ENCODE results near the gene OR2C3. TPM values are rescaled to one million over a fixed set of nuclear protein-coding genes. Genes with fewer than 3 reads are reported as not detected.

OR2C3 gene
- total and polyA plus RNA-seq, 2 experiments from 2014 or later, result not detected

DNA sequence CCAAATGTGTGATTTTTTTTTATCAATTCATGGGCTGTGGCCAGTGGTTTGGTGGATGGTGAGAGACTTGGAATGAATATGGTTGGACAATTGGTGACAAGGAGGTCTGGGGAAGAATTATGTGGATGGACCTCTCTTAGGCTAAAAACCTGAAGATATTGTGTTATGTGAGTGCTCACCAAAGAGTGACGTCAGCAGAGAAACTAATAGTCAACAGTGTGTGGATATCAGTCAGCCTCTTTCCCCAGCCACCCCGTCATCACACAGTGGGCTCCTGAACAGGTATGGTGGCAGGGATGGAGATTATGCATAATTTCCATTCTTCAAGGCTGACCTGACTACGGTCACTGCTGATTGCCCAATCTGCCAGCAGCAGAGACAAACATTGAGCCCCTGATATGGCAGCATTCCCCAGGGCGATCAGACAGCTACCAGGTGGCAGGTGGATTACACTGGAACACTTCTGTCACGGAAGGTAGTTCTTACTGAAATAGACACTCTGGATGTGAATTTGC is 42.8 kb upstream of the OR2C3 start:
- no peak for ATAC-seq
- H3K4me2 ChIP-seq, result no peak overlapping the region
- TF ChIP-seq ZNF331 (CRISPR knock-in tag; IDR thresholded peaks at IDR 0.05; ENCODE audit: low read depth), result no peak
- TF ChIP-seq, protein P1, sequence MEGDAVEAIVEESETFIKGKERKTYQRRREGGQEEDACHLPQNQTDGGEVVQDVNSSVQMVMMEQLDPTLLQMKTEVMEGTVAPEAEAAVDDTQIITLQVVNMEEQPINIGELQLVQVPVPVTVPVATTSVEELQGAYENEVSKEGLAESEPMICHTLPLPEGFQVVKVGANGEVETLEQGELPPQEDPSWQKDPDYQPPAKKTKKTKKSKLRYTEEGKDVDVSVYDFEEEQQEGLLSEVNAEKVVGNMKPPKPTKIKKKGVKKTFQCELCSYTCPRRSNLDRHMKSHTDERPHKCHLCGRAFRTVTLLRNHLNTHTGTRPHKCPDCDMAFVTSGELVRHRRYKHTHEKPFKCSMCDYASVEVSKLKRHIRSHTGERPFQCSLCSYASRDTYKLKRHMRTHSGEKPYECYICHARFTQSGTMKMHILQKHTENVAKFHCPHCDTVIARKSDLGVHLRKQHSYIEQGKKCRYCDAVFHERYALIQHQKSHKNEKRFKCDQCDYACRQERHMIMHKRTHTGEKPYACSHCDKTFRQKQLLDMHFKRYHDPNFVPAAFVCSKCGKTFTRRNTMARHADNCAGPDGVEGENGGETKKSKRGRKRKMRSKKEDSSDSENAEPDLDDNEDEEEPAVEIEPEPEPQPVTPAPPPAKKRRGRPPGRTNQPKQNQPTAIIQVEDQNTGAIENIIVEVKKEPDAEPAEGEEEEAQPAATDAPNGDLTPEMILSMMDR (conservative IDR thresholded peaks at IDR 0.05; ENCODE audit: low read depth in 2 of 2), result no peak
- TF ChIP-seq, protein P2, sequence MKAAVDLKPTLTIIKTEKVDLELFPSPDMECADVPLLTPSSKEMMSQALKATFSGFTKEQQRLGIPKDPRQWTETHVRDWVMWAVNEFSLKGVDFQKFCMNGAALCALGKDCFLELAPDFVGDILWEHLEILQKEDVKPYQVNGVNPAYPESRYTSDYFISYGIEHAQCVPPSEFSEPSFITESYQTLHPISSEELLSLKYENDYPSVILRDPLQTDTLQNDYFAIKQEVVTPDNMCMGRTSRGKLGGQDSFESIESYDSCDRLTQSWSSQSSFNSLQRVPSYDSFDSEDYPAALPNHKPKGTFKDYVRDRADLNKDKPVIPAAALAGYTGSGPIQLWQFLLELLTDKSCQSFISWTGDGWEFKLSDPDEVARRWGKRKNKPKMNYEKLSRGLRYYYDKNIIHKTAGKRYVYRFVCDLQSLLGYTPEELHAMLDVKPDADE (IDR thresholded peaks at IDR 0.05), result no peak

DNA sequence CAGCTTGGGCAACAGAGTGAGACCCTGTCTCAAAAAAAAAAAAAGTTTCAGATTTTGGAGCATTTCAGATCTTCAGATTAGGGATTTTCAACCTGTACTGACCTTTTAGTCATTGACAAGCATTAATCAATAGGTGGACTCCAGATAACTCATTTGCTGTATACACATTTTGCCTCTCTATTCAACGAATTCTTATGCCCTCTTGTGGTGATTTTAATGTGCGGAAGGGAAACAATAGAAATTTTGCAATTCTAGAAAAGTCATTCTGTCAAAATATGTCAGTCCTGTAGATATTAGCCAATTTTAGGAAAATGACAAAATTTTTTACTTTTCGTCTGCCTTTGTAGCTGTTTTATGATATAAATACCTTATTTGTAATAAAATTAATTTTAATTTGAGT is 40.3 kb upstream of the OR2C3 start:
- Histone ChIP-seq H3K27ac (ENCODE audit: low read depth) (no peak overlapping the region), H3K4me3 (no peak overlapping the region), H4K20me1 (replicated peaks; ENCODE audit: insufficient read depth) (no peaks in the 10 kb centered on the region), H3K36me3 (ENCODE audit: insufficient read depth) (no peaks in the 10 kb centered on the region), H3K79me2 (replicated peaks; ENCODE audit: insufficient read depth) (no peaks in the 10 kb centered on the region), H3F3A (replicated peaks; ENCODE audit: low read depth) (no peaks in the 10 kb centered on the region), H3K27me3 (ENCODE audit: insufficient read depth) (no peaks in the 10 kb centered on the region), H3K4me1 (ENCODE audit: insufficient read depth) (no peaks in the 10 kb centered on the region), H2AFZ (no peak overlapping the region), H3K9me2 (ENCODE audit: insufficient read depth) (peaks cover 12% of the 10 kb centered on the region; the same call in 1 of the 2 replicates), H3K4me2 (no peak overlapping the region)
- Mint-ChIP-seq H3K4me3 (no peak overlapping the region), H3K27ac (no peak overlapping the region), H3K9me3 (peaks cover 3% of the 10 kb centered on the region; the same call in 2 of the 3 replicates), H3K27me3 (ENCODE audit: insufficient read depth, low read depth, poor library complexity) (no peaks in the 10 kb centered on the region), H3K36me3 (ENCODE audit: low read depth) (no peaks in the 10 kb centered on the region; the same call in 2 of the 3 replicates), H3K4me1 (no peaks in the 10 kb centered on the region; the same call in 2 of the 3 replicates)
- ATAC-seq (no peak), DNase-seq (ENCODE audit: low spot score) (peak; percentile 46)
- TF ChIP-seq, protein P2 (IDR thresholded peaks at IDR 0.05), result no peak
- TF ChIP-seq, protein P3, sequence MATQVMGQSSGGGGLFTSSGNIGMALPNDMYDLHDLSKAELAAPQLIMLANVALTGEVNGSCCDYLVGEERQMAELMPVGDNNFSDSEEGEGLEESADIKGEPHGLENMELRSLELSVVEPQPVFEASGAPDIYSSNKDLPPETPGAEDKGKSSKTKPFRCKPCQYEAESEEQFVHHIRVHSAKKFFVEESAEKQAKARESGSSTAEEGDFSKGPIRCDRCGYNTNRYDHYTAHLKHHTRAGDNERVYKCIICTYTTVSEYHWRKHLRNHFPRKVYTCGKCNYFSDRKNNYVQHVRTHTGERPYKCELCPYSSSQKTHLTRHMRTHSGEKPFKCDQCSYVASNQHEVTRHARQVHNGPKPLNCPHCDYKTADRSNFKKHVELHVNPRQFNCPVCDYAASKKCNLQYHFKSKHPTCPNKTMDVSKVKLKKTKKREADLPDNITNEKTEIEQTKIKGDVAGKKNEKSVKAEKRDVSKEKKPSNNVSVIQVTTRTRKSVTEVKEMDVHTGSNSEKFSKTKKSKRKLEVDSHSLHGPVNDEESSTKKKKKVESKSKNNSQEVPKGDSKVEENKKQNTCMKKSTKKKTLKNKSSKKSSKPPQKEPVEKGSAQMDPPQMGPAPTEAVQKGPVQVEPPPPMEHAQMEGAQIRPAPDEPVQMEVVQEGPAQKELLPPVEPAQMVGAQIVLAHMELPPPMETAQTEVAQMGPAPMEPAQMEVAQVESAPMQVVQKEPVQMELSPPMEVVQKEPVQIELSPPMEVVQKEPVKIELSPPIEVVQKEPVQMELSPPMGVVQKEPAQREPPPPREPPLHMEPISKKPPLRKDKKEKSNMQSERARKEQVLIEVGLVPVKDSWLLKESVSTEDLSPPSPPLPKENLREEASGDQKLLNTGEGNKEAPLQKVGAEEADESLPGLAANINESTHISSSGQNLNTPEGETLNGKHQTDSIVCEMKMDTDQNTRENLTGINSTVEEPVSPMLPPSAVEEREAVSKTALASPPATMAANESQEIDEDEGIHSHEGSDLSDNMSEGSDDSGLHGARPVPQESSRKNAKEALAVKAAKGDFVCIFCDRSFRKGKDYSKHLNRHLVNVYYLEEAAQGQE (IDR thresholded peaks at IDR 0.05; ENCODE audit: unreplicated experiment), result no peak
- TF ChIP-seq ZNF114 (CRISPR knock-in tag; IDR thresholded peaks at IDR 0.05), result no peak
- TF ChIP-seq, protein P1 (conservative IDR thresholded peaks at IDR 0.05; ENCODE audit: low read depth in 2 of 2), result peak; percentile 60 to 69

More for the DNA sequence above, 42.8 kb upstream of the OR2C3 start:
- H3K36me3 ChIP-seq (ENCODE audit: insufficient read depth), result no peaks in the 10 kb centered on the region
- H4K20me1 ChIP-seq (replicated peaks; ENCODE audit: insufficient read depth), result no peaks in the 10 kb centered on the region
- no peak overlapping the region for H3K27ac ChIP-seq (ENCODE audit: low read depth)
- Mint-ChIP-seq H3K27ac (peak overlapping the region; percentile 37; the same call in 1 of the 2 replicates), H3K4me1 (no peaks in the 10 kb centered on the region), H3K4me3 (no peak overlapping the region), H3K27me3 (ENCODE audit: insufficient read depth, low read depth, poor library complexity) (no peaks in the 10 kb centered on the region), H3K36me3 (ENCODE audit: low read depth) (no peaks in the 10 kb centered on the region), H3K9me3 (no peaks in the 10 kb centered on the region)
- H3F3A ChIP-seq (replicated peaks; ENCODE audit: low read depth), result no peaks in the 10 kb centered on the region
- no peak overlapping the region for H3K4me3 ChIP-seq
- no peak for DNase-seq (ENCODE audit: low spot score)
- no peaks in the 10 kb centered on the region for H3K4me1 ChIP-seq (ENCODE audit: insufficient read depth)
- no peak overlapping the region for H2AFZ ChIP-seq
- H3K27me3 ChIP-seq (ENCODE audit: insufficient read depth), result no peaks in the 10 kb centered on the region
- H3K9me2 ChIP-seq (ENCODE audit: insufficient read depth), result peaks cover 5% of the 10 kb centered on the region; the same call in 1 of the 2 replicates
- no peaks in the 10 kb centered on the region for H3K79me2 ChIP-seq (replicated peaks; ENCODE audit: insufficient read depth)

Data from GM23338 (cell line).